OCI-LY7 (cell line): ENCODE results near the gene CATSPERD.

ENCODE experiments used
- EZH2phosphoT487 ChIP-seq: fragments of 200-600 bp; sonication (generic); IDR thresholded peaks from 2 replicates; pipeline ENCODE4 v1.6.1; 2018; ENCODE audit warnings: low read depth, borderline replicate concordance, mild to moderate bottlenecking, mixed run types, antibody characterized with exemption, low read length, moderate library complexity, mixed read lengths
- TF ChIP-seq, protein P1 (sequence below): fragments of 200-600 bp; sonication (generic); conservative IDR thresholded peaks from 2 replicates; pipeline ENCODE4 v1.5.1; 2014; ENCODE audit warnings: mild to moderate bottlenecking, antibody characterized with exemption, low read length, moderate library complexity, mixed read lengths

GRCh38 chr19:5717215-5717935 lies 3.1 kb upstream of the CATSPERD start:
- TF ChIP-seq, protein P1, sequence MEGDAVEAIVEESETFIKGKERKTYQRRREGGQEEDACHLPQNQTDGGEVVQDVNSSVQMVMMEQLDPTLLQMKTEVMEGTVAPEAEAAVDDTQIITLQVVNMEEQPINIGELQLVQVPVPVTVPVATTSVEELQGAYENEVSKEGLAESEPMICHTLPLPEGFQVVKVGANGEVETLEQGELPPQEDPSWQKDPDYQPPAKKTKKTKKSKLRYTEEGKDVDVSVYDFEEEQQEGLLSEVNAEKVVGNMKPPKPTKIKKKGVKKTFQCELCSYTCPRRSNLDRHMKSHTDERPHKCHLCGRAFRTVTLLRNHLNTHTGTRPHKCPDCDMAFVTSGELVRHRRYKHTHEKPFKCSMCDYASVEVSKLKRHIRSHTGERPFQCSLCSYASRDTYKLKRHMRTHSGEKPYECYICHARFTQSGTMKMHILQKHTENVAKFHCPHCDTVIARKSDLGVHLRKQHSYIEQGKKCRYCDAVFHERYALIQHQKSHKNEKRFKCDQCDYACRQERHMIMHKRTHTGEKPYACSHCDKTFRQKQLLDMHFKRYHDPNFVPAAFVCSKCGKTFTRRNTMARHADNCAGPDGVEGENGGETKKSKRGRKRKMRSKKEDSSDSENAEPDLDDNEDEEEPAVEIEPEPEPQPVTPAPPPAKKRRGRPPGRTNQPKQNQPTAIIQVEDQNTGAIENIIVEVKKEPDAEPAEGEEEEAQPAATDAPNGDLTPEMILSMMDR = no peak
- no peak for TF ChIP-seq EZH2phosphoT487
